ENCODE data around the gene TXNDC17. TPM values are rescaled to one million over a fixed set of nuclear protein-coding genes. Genes with fewer than 3 reads are reported as not detected.
"Not testable (repeated sequence)": the region's sequence is repeated elsewhere in the genome, so short reads cannot be mapped to it uniquely, and the experiment has no call there.

Gene TXNDC17
- total RNA-seq: 177 and 221 TPM in 2 replicates

GRCh38 chr17:6640536-6641246 is at the start of gene TXNDC17, which contains the start of gene KIAA0753:
Gene TXNDC17, plus strand, starts transcription at chr17:6641060. Its CDS starts 23 bp downstream, at chr17:6641083.
Gene KIAA0753, minus strand, starts transcription at chr17:6640711. Its CDS starts 5,608 bp downstream, at chr17:6635103.
- peak; percentile 68 for DNase-seq (ENCODE audit: extremely low read depth, low read depth, low spot score)

- no peak for DNase-seq (ENCODE audit: extremely low read depth, low read depth, low spot score)
Measured at GRCh38 chr17:6591599-6592158, 49.2 kb upstream of the TXNDC17 start.

DNA sequence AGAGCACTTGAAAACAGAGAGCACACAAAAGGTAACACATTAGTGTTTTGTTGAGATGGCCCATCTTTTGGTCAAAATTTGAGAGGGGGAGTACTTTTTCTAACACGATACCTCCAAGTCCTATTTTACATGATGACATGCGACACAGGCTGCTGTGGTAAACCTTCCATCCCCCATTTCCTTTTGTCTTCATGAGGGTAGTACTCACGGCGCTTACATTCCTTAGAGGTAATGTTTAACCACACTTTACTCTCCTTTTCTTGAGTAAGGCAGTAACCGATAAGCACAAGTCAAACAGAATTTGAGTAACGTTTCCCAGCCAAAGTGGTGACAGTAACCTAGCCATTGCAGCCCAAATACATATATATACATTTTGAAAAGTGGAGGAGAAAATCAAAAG is 48.7 kb upstream of the TXNDC17 start:
- DNase-seq (ENCODE audit: extremely low read depth, low read depth, low spot score): no peak

- DNase-seq (ENCODE audit: extremely low read depth, low read depth, low spot score): not testable (repeated sequence)
Measured at GRCh38 chr17:6593371-6593770, 47.5 kb upstream of the TXNDC17 start.

- no peak for DNase-seq (ENCODE audit: extremely low read depth, low read depth, low spot score)
Measured at GRCh38 chr17:6596081-6596480, 44.8 kb upstream of the TXNDC17 start.

DNA sequence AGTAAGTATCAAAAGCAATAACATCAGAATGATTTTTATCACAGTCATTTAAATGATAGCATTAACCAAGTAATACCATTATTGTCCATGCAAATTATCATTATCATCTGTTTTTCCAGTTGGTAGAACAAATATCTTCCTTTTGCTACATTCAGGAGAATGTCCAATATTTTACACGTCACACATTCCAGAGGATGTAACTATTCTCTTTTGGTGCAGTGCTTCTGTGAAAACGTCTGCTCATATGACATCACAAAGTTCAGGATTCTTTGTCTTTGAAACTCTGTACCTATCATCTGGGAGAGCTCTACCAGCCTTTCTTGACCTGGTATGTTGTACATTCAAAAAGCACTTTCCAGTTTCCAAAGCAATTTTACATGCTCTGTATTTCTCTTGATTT is 44.3 kb upstream of the TXNDC17 start:
- no peak for DNase-seq (ENCODE audit: extremely low read depth, low read depth, low spot score)

DNA sequence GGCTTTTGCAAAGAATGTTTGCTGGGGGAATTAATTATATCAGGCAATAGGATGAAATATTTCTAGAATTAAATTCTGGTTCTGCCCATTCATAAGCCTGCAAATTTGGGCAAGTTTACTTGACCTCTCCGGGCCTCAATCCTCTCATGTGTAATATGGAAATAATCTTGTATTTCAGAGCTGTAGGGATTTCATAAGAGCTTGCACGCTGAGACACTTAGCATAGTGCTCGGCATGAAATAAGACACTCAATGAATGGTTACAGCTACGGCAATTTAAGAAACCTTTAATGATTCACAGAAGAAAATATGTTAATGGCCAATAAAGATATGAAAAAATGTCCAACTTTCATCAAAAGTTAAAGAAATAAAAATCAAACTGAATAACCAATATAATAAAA is 43.9 kb upstream of the TXNDC17 start:
- DNase-seq (ENCODE audit: extremely low read depth, low read depth, low spot score): no peak

- DNase-seq (ENCODE audit: extremely low read depth, low read depth, low spot score): no peak
Measured at GRCh38 chr17:6597727-6598126, 43.1 kb upstream of the TXNDC17 start.

GRCh38 chr17:6599364-6599763 is 41.5 kb upstream of the TXNDC17 start:
- DNase-seq (ENCODE audit: extremely low read depth, low read depth, low spot score): no peak

DNA sequence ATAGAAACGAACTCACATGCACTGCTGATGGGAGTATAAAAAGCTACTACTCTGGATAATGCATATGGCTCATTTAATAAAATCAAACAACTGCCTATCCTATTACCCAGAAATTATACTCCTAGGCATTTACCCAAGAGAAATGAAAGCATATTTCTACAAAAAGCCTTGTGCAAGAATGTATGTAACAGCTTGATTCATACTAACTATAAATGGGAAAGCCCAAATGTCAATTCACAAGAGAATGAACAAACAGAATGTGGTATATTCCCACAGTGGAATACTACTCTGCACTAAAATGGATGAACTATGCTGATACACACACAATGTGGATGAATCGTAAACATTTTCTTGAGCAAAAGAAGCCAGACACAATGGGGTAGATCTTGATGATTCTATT is 38.7 kb upstream of the TXNDC17 start:
- DNase-seq (ENCODE audit: extremely low read depth, low read depth, low spot score): no peak

GRCh38 chr17:6603744-6604325 is 37.0 kb upstream of the TXNDC17 start:
- DNase-seq (ENCODE audit: extremely low read depth, low read depth, low spot score): no peak

GRCh38 chr17:6605142-6605541 is 35.7 kb upstream of the TXNDC17 start:
- DNase-seq (ENCODE audit: extremely low read depth, low read depth, low spot score): no peak

- DNase-seq (ENCODE audit: extremely low read depth, low read depth, low spot score): no peak
Measured at GRCh38 chr17:6608321-6608720, 32.5 kb upstream of the TXNDC17 start.

GRCh38 chr17:6610011-6610410 is 30.8 kb upstream of the TXNDC17 start:
- DNase-seq (ENCODE audit: extremely low read depth, low read depth, low spot score): no peak

- DNase-seq (ENCODE audit: extremely low read depth, low read depth, low spot score): no peak
Measured at GRCh38 chr17:6611231-6611630, 29.6 kb upstream of the TXNDC17 start.

DNA sequence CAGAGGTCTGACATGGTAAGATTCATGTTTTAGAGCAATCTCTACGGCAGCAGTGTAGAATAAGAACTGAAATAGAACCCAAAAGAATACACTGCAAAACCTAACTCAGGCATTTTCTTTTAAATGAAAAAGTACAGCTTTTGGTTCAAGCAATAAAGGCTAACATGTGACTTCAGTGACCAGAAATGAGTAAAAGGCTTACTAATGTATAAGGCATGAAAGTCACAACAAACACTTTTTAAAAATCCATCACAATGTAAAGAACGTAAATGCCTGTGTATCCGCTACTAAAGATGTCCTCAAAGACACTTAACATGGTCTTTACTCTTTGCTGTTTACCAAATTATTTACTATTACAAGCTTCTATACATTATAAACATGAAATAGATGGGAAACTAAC is 16.9 kb upstream of the TXNDC17 start:
- DNase-seq (ENCODE audit: extremely low read depth, low read depth, low spot score): no peak

GRCh38 chr17:6626616-6627015 is 14.2 kb upstream of the TXNDC17 start:
- no peak for DNase-seq (ENCODE audit: extremely low read depth, low read depth, low spot score)

- DNase-seq (ENCODE audit: extremely low read depth, low read depth, low spot score): no peak
Measured at GRCh38 chr17:6627019-6627418, 13.8 kb upstream of the TXNDC17 start.

DNA sequence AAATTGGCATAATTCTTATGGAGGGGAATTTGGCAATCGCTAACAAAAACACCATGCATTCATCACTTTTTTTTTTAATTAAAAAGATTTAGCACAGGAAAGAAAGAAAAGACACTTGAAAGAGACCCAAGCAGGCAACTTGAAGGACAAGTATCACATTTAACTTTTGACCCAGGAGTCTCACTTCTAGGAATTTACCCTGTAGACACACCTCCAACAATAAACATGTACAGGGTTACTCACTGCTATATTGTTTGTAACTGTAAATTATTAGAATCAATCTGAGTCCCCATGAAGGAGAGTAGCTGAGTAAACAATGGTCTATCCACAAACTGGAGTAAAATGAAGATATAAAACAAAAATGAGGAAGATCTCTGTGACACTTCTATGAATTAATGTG is 10.5 kb upstream of the TXNDC17 start:
- no peak for DNase-seq (ENCODE audit: extremely low read depth, low read depth, low spot score)

DNA sequence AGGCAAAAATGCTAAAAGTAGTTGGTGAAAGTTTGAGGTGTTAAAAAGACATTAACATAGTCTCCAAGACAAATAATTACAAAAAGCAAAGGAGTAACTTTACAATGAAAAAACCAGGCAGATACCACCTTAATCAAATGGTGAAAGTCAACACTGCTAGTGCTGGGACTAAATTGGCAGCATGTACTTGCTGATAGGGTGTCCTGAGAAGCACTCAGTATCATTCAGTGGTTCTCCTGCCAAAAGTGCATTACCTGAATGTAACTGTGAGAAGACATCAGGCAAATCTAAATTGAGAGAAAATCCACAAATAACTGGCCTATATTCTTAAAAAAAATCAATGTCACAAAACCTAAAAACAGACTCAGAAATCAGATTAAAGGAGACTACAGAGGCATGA is 8.3 kb upstream of the TXNDC17 start:
- DNase-seq (ENCODE audit: extremely low read depth, low read depth, low spot score): no peak

- DNase-seq (ENCODE audit: extremely low read depth, low read depth, low spot score): no peak
Measured at GRCh38 chr17:6633263-6633662, 7.6 kb upstream of the TXNDC17 start.

- no peak for DNase-seq (ENCODE audit: extremely low read depth, low read depth, low spot score)
Measured at GRCh38 chr17:6636105-6636504, 4.8 kb upstream of the TXNDC17 start.

Measured in glomerular endothelial cell (primary cell).